Mesenchymal stem cell (in vitro differentiated cells and primary cell): ENCODE data around the gene MIEF2.

ENCODE experiments used
- DNase-seq: peaks from one replicate; pipeline ENCODE4 v3.0.0-alpha.2; 2013
- H2AFZ ChIP-seq: one replicate; pipeline ENCODE4 v1.6.1; 2013; ENCODE audit warnings: low read depth, mild to moderate bottlenecking, control low read depth, inconsistent platforms, low read length, moderate library complexity
- H2AK5ac ChIP-seq: 2 replicates; pipeline ENCODE4 v1.6.1; 2013; ENCODE audit warnings: low read length, moderate library complexity, mild to moderate bottlenecking, inconsistent platforms; ENCODE audit not compliant: severe bottlenecking
- H2BK120ac ChIP-seq: one replicate; pipeline ENCODE4 v1.6.1; 2013; ENCODE audit warnings: low read depth, mild to moderate bottlenecking, inconsistent platforms, low read length, moderate library complexity
- H2BK12ac ChIP-seq, 2 experiments: one replicate each; pipeline ENCODE4 v1.6.1; 2013; ENCODE audit warnings: inconsistent platforms in 2 of 2, low read length in 2 of 2, mild to moderate bottlenecking in 2 of 2, moderate library complexity in 2 of 2, control low read depth in 1 of 2
- H2BK15ac ChIP-seq: one replicate; pipeline ENCODE4 v1.6.1; 2013; ENCODE audit warnings: mild to moderate bottlenecking, low read depth, inconsistent platforms; ENCODE audit not compliant: poor library complexity, severe bottlenecking
- H2BK5ac ChIP-seq: 2 replicates; pipeline ENCODE4 v1.6.1; 2013; ENCODE audit warnings: low read depth, mild to moderate bottlenecking, low read length, control low read depth, inconsistent platforms; ENCODE audit not compliant: poor library complexity, severe bottlenecking
- H3K14ac ChIP-seq, 2 experiments: one replicate each; pipeline ENCODE4 v1.6.1; 2013; ENCODE audit warnings: inconsistent platforms in 2 of 2, low read length in 2 of 2, control low read depth in 1 of 2, mild to moderate bottlenecking in 1 of 2, moderate library complexity in 1 of 2
- H3K18ac ChIP-seq, 2 experiments: one replicate each; pipeline ENCODE4 v1.6.1; 2013; ENCODE audit warnings: inconsistent platforms in 2 of 2, low read length in 2 of 2, control low read depth in 1 of 2, low read depth in 1 of 2, mild to moderate bottlenecking in 1 of 2
- H3K23ac ChIP-seq, 2 experiments: one replicate each; pipeline ENCODE4 v1.6.1; 2013; ENCODE audit warnings: inconsistent platforms in 2 of 2, low read length in 2 of 2, mild to moderate bottlenecking in 2 of 2, moderate library complexity in 2 of 2, control low read depth in 1 of 2
- H3K27ac ChIP-seq: 2 replicates; pipeline ENCODE4 v1.5.1; 2013; ENCODE audit warnings: mild to moderate bottlenecking, moderate library complexity, low read length, control low read depth, inconsistent platforms; ENCODE audit not compliant: poor library complexity, severe bottlenecking
- H3K27me3 ChIP-seq, 2 experiments: 2 replicates each; pipeline versions ENCODE4 v1.6.1 to v1.7.0; 2013; ENCODE audit warnings: low read length in 2 of 2, mild to moderate bottlenecking in 2 of 2, moderate library complexity in 2 of 2, control low read depth in 1 of 2, inconsistent platforms in 1 of 2; ENCODE audit not compliant: control insufficient read depth in 1 of 2, insufficient read depth in 1 of 2
- H3K36me3 ChIP-seq, 2 experiments: 2 replicates each; pipeline versions ENCODE4 v1.6.1 to v1.7.0; 2013; ENCODE audit warnings: low read length in 2 of 2, control low read depth in 1 of 2, inconsistent platforms in 1 of 2, low read depth in 1 of 2, mild to moderate bottlenecking in 1 of 2; ENCODE audit not compliant: insufficient read depth in 2 of 2, control insufficient read depth in 1 of 2
- H3K4ac ChIP-seq, 2 experiments: one replicate each; pipeline ENCODE4 v1.6.1; 2013; ENCODE audit warnings: inconsistent platforms in 2 of 2, low read length in 2 of 2, mild to moderate bottlenecking in 2 of 2, moderate library complexity in 2 of 2, control low read depth in 1 of 2, low read depth in 1 of 2
- H3K4me1 ChIP-seq: 2 replicates; pipeline ENCODE4 v1.6.1; 2013; ENCODE audit warnings: low read depth, low read length, control low read depth; ENCODE audit not compliant: control insufficient read depth, insufficient read depth
- H3K4me2 ChIP-seq: 2 replicates; pipeline ENCODE4 v1.6.1; 2013; ENCODE audit warnings: low read length, mild to moderate bottlenecking, inconsistent platforms; ENCODE audit not compliant: poor library complexity, severe bottlenecking
- H3K4me3 ChIP-seq, 2 experiments: 2 replicates each; pipeline versions ENCODE4 v1.5.1 to v1.7.0; 2013; ENCODE audit warnings: low read length in 2 of 2, mild to moderate bottlenecking in 2 of 2, control low read depth in 1 of 2, low read depth in 1 of 2; ENCODE audit not compliant: insufficient read depth in 1 of 2
- H3K79me1 ChIP-seq: replicated peaks from 2 replicates; pipeline ENCODE4 v1.6.1; 2013; ENCODE audit warnings: mild to moderate bottlenecking, control low read depth, low read length, inconsistent platforms; ENCODE audit not compliant: poor library complexity, severe bottlenecking
- H3K9ac ChIP-seq: 2 replicates; pipeline ENCODE4 v1.7.0; 2013; ENCODE audit warnings: mild to moderate bottlenecking, low read length, moderate library complexity
- H3K9me3 ChIP-seq: 2 replicates; pipeline ENCODE4 v1.7.0; 2013; ENCODE audit warnings: mild to moderate bottlenecking, low read length; ENCODE audit not compliant: control insufficient read depth
- H4K8ac ChIP-seq: one replicate; pipeline ENCODE4 v1.6.1; 2013; ENCODE audit warnings: inconsistent platforms, mild to moderate bottlenecking, low read length, moderate library complexity
- H4K91ac ChIP-seq: one replicate; pipeline ENCODE4 v1.6.1; 2013; ENCODE audit warnings: mild to moderate bottlenecking, low read length, inconsistent platforms
- WGBS: methylation state at CpG from one replicate; pipeline ENCODE4 v1.1.7; 2013; ENCODE audit warnings: mixed read lengths; 5-methylcytosine and 5-hydroxymethylcytosine counted together

Gene MIEF2

GRCh38 chr17:18278867-18279266, 18.4 kb downstream of the MIEF2 start:
- Histone ChIP-seq H3K14ac (no peak overlapping the region), H3K79me1 (peaks cover 29% of the 10 kb centered on the region), H3K27me3 (no peaks in the 10 kb centered on the region), H2BK5ac (no peak overlapping the region), H2AK5ac (no peak overlapping the region), H3K4me1 (no peaks in the 10 kb centered on the region), H4K8ac (no peak overlapping the region), H3K9ac (no peak overlapping the region), H3K18ac (no peak overlapping the region), H3K23ac (no peak overlapping the region), H3K27ac (no peak overlapping the region), H3K4me3 (no peak overlapping the region), H3K36me3 (peaks cover 77 to 81% of the 10 kb centered on the region in 2 experiments), H2BK12ac (no peak overlapping the region), H2BK15ac (no peak overlapping the region), H3K4ac (no peak overlapping the region), H2AFZ (no peak overlapping the region), H3K4me2 (no peak overlapping the region), H3K9me3 (no peaks in the 10 kb centered on the region), H2BK120ac (no peak overlapping the region), H4K91ac (no peak overlapping the region)
- WGBS: 89% methylated on average over 1 of the region's 3 CpGs
- DNase-seq: peak; percentile 83

GRCh38 chr17:18280249-18280648, 19.8 kb downstream of the MIEF2 start:
- no peaks in the 10 kb centered on the region for H3K4me1 ChIP-seq
- H3K18ac ChIP-seq: no peak overlapping the region
- 97% methylated on average over 4 of the region's 4 CpGs for WGBS
- H4K91ac ChIP-seq: peak overlapping the region; percentile 21
- H3K9ac ChIP-seq: no peak overlapping the region
- no peak overlapping the region for H3K14ac ChIP-seq
- H2BK120ac ChIP-seq: no peak overlapping the region
- no peak overlapping the region for H3K4me2 ChIP-seq
- H2AK5ac ChIP-seq: no peak overlapping the region
- H3K36me3 ChIP-seq: peaks cover 76 to 83% of the 10 kb centered on the region in 2 experiments
- H3K27ac ChIP-seq: no peak overlapping the region
- H3K9me3 ChIP-seq: no peaks in the 10 kb centered on the region
- no peaks in the 10 kb centered on the region for H3K27me3 ChIP-seq
- no peak overlapping the region for H3K4ac ChIP-seq
- no peak overlapping the region for H2BK5ac ChIP-seq
- no peak overlapping the region for H2BK12ac ChIP-seq
- H4K8ac ChIP-seq: peak overlapping the region; percentile 33
- H2BK15ac ChIP-seq: no peak overlapping the region
- no peak overlapping the region for H3K23ac ChIP-seq
- H3K79me1 ChIP-seq: peaks cover 31% of the 10 kb centered on the region
- no peak overlapping the region for H3K4me3 ChIP-seq
- no peak for DNase-seq
- no peak overlapping the region for H2AFZ ChIP-seq

DNA sequence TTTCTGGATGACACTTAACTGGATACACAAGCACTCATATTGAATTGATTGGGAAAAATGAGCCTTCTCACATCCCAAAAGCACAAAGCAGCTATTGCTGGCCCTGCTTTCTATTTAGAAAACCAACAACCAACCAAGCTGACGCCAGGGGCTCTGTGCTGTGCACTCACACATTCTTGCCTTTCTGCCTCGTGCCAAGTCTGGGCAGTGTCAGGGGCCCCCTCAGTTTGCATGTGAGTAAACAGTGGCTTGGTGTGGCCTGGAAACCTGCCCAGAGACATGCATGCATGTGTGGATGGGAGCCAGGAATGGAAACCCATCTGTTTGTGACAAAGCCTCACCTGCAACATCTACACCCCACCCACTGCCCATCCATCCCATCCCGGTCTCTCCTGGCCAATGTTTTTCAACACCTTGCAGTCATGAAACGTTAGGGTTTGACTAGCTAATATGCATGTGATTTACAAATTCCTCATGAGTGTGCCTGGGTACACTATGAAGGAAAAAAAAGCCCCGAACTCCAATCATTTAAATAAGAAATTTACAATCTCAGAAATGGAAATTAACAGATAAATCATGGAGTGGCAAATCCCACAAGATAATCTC, 20.4 kb downstream of the MIEF2 start:
- 79% methylated on average over 2 of the region's 5 CpGs for WGBS
- Histone ChIP-seq H2AFZ (no peak overlapping the region), H3K4me2 (no peak overlapping the region), H3K9me3 (no peaks in the 10 kb centered on the region), H2BK5ac (no peak overlapping the region), H3K4me3 (no peak overlapping the region), H3K27ac (no peak overlapping the region), H2AK5ac (no peak overlapping the region), H3K4ac (no peak overlapping the region), H3K23ac (no peak overlapping the region), H3K36me3 (peaks cover 76 to 87% of the 10 kb centered on the region in 2 experiments), H4K8ac (no peak overlapping the region), H3K27me3 (no peaks in the 10 kb centered on the region), H3K79me1 (peaks cover 31% of the 10 kb centered on the region), H3K14ac (no peak overlapping the region), H4K91ac (no peak overlapping the region), H3K9ac (no peak overlapping the region), H2BK12ac (no peak overlapping the region), H2BK120ac (no peak overlapping the region), H2BK15ac (no peak overlapping the region), H3K4me1 (no peaks in the 10 kb centered on the region), H3K18ac (no peak overlapping the region)
- DNase-seq: no peak

DNA sequence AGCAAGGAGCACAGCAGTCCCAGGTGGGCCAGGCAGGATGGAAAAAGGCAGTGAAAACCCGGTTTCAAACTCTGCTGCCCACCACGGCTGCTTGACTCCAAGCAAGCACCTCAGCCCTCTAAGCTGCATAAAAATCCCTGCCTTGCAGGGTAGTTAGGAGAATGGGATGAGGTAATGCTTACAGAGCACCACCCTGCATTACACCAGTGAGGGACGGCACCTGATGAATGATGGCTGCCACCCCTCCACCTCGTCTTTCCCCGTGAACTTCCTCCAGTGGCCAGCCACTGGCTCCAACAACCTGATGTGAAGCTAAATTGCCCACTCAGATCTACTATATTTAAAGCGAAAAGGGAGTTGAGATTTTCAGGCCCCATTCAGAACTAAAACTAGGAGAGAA, 21.3 kb downstream of the MIEF2 start:
- WGBS: 96% methylated on average over 5 of the region's 6 CpGs
- H4K8ac ChIP-seq: no peak overlapping the region
- H2AK5ac ChIP-seq: no peak overlapping the region
- no peak overlapping the region for H3K4ac ChIP-seq
- H2AFZ ChIP-seq: no peak overlapping the region
- no peak overlapping the region for H3K4me2 ChIP-seq
- H3K36me3 ChIP-seq: peaks cover 69 to 83% of the 10 kb centered on the region in 2 experiments
- H3K27me3 ChIP-seq: no peaks in the 10 kb centered on the region
- no peak overlapping the region for H2BK120ac ChIP-seq
- H2BK15ac ChIP-seq: no peak overlapping the region
- H3K14ac ChIP-seq: no peak overlapping the region
- no peaks in the 10 kb centered on the region for H3K4me1 ChIP-seq
- H3K27ac ChIP-seq: no peak overlapping the region
- H3K79me1 ChIP-seq: peaks cover 25% of the 10 kb centered on the region
- no peak overlapping the region for H3K9ac ChIP-seq
- H3K18ac ChIP-seq: no peak overlapping the region
- H3K4me3 ChIP-seq: no peak overlapping the region
- no peak overlapping the region for H2BK12ac ChIP-seq
- no peak overlapping the region for H4K91ac ChIP-seq
- no peak for DNase-seq
- H2BK5ac ChIP-seq: no peak overlapping the region
- H3K23ac ChIP-seq: no peak overlapping the region
- H3K9me3 ChIP-seq: no peaks in the 10 kb centered on the region
